ENCODE measurements around the gene TRIM71. TPM values are rescaled to one million over a fixed set of nuclear protein-coding genes. Genes with fewer than 3 reads are reported as not detected.

The TRIM71 gene
- polyA plus RNA-seq, 3 donors = 0.02 to 0.33 (median 0.06) TPM

GRCh38 chr3:32848215-32848614 is 30.4 kb downstream of the TRIM71 start:
- peaks cover 26% of the 10 kb centered on the region for H3K4me1 Mint-ChIP-seq

GRCh38 chr3:32849046-32849445 is 31.2 kb downstream of the TRIM71 start:
- intact Hi-C loops (cut with micrococcal nuclease) = no loop called here
- peaks cover 19% of the 10 kb centered on the region for H3K79me2 ChIP-seq (ENCODE audit: insufficient read depth, low read length)
- no peak overlapping the region for H3K27ac ChIP-seq (ENCODE audit: low read depth in 1 of 2, low read length in 2 of 2)
- Mint-ChIP-seq H3K27ac (no peak overlapping the region), H3K36me3 (no peaks in the 10 kb centered on the region), H3K4me1 (peaks cover 19% of the 10 kb centered on the region), H3K9me3 (peaks cover 0 to 2% (median 0%) of the 10 kb centered on the region in 7 donors), H3K4me3 (no peak overlapping the region), H3K27me3 (ENCODE audit: low read depth in 3 of 3) (peaks cover 0 to 6% (median 2%) of the 10 kb centered on the region in 3 donors)
- no peak overlapping the region for H2AFZ ChIP-seq (ENCODE audit: insufficient read depth, low read depth, low read length, poor library complexity, severe bottlenecking)
- peaks cover 0 to 10% of the 10 kb centered on the region in 2 donors for H3K4me1 ChIP-seq (ENCODE audit: control insufficient read depth in 1 of 2, insufficient read depth in 2 of 2, low read length in 2 of 2)
- DNase-seq = no peak
- no peaks in the 10 kb centered on the region for H3K9me3 ChIP-seq (replicated peaks in 1 of 2; ENCODE audit: control insufficient read depth in 1 of 2, insufficient read depth in 1 of 2, low read length in 2 of 2)
- no peaks in the 10 kb centered on the region for H3K36me3 ChIP-seq (replicated peaks in 1 of 2; ENCODE audit: control insufficient read depth in 1 of 2, insufficient read depth in 2 of 2, low read length in 2 of 2)
- H3K9ac ChIP-seq (ENCODE audit: insufficient read depth, low read length, poor library complexity, severe bottlenecking) = no peak overlapping the region
- WGBS (ENCODE audit: insufficient coverage) = 58% methylated on average over 2 of the region's 4 CpGs
- no peak overlapping the region for H3K4me2 ChIP-seq (replicated peaks; ENCODE audit: extremely low read depth, low read length, poor library complexity, severe bottlenecking)
- H3K4me3 ChIP-seq (replicated peaks in 1 of 3; ENCODE audit: low read depth in 2 of 3, low read length in 3 of 3) = no peak overlapping the region
- H4K20me1 ChIP-seq (ENCODE audit: insufficient read depth, low read length) = no peaks in the 10 kb centered on the region
- H3K27me3 ChIP-seq (ENCODE audit: control insufficient read depth in 2 of 2, insufficient read depth in 2 of 2, low read length in 2 of 2) = no peaks in the 10 kb centered on the region
- no peak for TF ChIP-seq CTCF (IDR thresholded peaks at IDR 0.05)

More at GRCh38 chr3:32848215-32848614, 30.4 kb downstream of the TRIM71 start:
- no peak for TF ChIP-seq CTCF (IDR thresholded peaks at IDR 0.05)
- intact Hi-C loops (cut with micrococcal nuclease) = no loop called here
- H3K4me2 ChIP-seq (replicated peaks; ENCODE audit: extremely low read depth, low read length, poor library complexity, severe bottlenecking) = no peak overlapping the region
- no peak overlapping the region for H3K9ac ChIP-seq (ENCODE audit: insufficient read depth, low read length, poor library complexity, severe bottlenecking)
- H2AFZ ChIP-seq (ENCODE audit: insufficient read depth, low read depth, low read length, poor library complexity, severe bottlenecking) = no peak overlapping the region
- no peak overlapping the region for H3K4me3 Mint-ChIP-seq
- no peaks in the 10 kb centered on the region for H3K9me3 ChIP-seq (replicated peaks in 1 of 2; ENCODE audit: control insufficient read depth in 1 of 2, insufficient read depth in 1 of 2, low read length in 2 of 2)
- DNase-seq = no peak
- H3K36me3 Mint-ChIP-seq = no peaks in the 10 kb centered on the region
- H3K27ac Mint-ChIP-seq = no peak overlapping the region
- H3K27me3 ChIP-seq (ENCODE audit: control insufficient read depth in 2 of 2, insufficient read depth in 2 of 2, low read length in 2 of 2) = no peaks in the 10 kb centered on the region
- no peak overlapping the region for H3K27ac ChIP-seq (ENCODE audit: low read depth in 1 of 2, low read length in 2 of 2)
- peaks cover 15% of the 10 kb centered on the region for H3K79me2 ChIP-seq (ENCODE audit: insufficient read depth, low read length)
- no peak overlapping the region for H3K4me3 ChIP-seq (replicated peaks in 1 of 3; ENCODE audit: low read depth in 2 of 3, low read length in 3 of 3)
- peaks cover 0 to 6% (median 2%) of the 10 kb centered on the region in 3 donors for H3K27me3 Mint-ChIP-seq (ENCODE audit: low read depth in 3 of 3)
- H3K9me3 Mint-ChIP-seq = peaks cover 0 to 2% (median 0%) of the 10 kb centered on the region in 7 donors
- no peaks in the 10 kb centered on the region for H4K20me1 ChIP-seq (ENCODE audit: insufficient read depth, low read length)
- 100% methylated on average over 1 of the region's 4 CpGs for WGBS (ENCODE audit: insufficient coverage)
- peaks cover 5 to 15% of the 10 kb centered on the region in 2 donors for H3K4me1 ChIP-seq (ENCODE audit: control insufficient read depth in 1 of 2, insufficient read depth in 2 of 2, low read length in 2 of 2)
- no peaks in the 10 kb centered on the region for H3K36me3 ChIP-seq (replicated peaks in 1 of 2; ENCODE audit: control insufficient read depth in 1 of 2, insufficient read depth in 2 of 2, low read length in 2 of 2)

Data from CD14-positive monocyte (primary cell).